Mucosa of descending colon (tissue), 3 donors: Measurements from ENCODE around the gene LBX2. TPM values are rescaled to one million over a fixed set of nuclear protein-coding genes. Genes with fewer than 3 reads are reported as not detected.
"Not testable (repeated sequence)": the region's sequence is repeated elsewhere in the genome, so short reads cannot be mapped to it uniquely, and the experiment has no call there.

Source experiments
- ATAC-seq: fragments of 200-7000 bp; cut with Tn5 transposase; one replicate; pipeline ENCODE4 v1.9.1; 2020; ENCODE audit warnings: mild to moderate bottlenecking, moderate library complexity
- DNase-seq, 3 donors: peaks; one replicate each; pipeline ENCODE4 v3.0.0-alpha.2; 2020
- H3K36me3 ChIP-seq: fragments of 200-600 bp; one replicate; pipeline ENCODE4 v1.8.0; 2021; ENCODE audit warnings: low read depth, mild to moderate bottlenecking
- H3K4me1 ChIP-seq: fragments of 200-600 bp; one replicate; pipeline ENCODE4 v1.8.0; 2021; ENCODE audit warnings: low read depth, mild to moderate bottlenecking
- H3K4me3 ChIP-seq: fragments of 200-600 bp; one replicate; pipeline ENCODE4 v1.8.0; 2021; ENCODE audit warnings: mild to moderate bottlenecking
- H3K9me3 ChIP-seq: fragments of 200-600 bp; one replicate; pipeline ENCODE4 v1.8.0; 2021; ENCODE audit warnings: mild to moderate bottlenecking
- CTCF ChIP-seq: fragments of 200-600 bp; IDR thresholded peaks from one replicate; pipeline ENCODE4 v1.8.0; 2022; ENCODE audit warnings: antibody characterized with exemption, mild to moderate bottlenecking
- intact Hi-C, 2 donors: fragments of 100-400 bp; cut with DNase I in 1 of 2; cut with micrococcal nuclease in 1 of 2; formaldehyde crosslinking; loops; one replicate each; pipeline versions ENCODE4 v1.11.0 to v1.11.1; 2022; cut with DNase I, micrococcal nuclease
- total RNA-seq, 3 donors: library from RNA; stranded (reverse); fragmentation: NEBNext Ultra II Directional in 2 of 3; extraction: Animal tissue kit (Norgen Biotek cat#: 25700) in 2 of 3; gene quantifications; one replicate each; pipeline versions ENCODE4 v1.2.1 to v1.2.4, GENCODE V29; 2021 to 2023
- donor health status: DM: no; HTN: no; CAD: no; lungs with moderate emphysema.
- donor health status: DM: no; HTN: no; CAD: no.
- donor health status: DM: no; HTN: yes; CAD: no.

The LBX2 gene
- total RNA-seq, 3 donors from 2014 or later, result 1.0 to 1.5 (median 1.5) TPM

- TF ChIP-seq CTCF, result no peak
- H3K4me3 ChIP-seq, result peak overlapping the region; percentile 37
- H3K36me3 ChIP-seq, result no peaks in the 10 kb centered on the region
- H3K4me1 ChIP-seq, result peaks cover 19% of the 10 kb centered on the region
- intact Hi-C loops, result no loop called here
- DNase-seq (no peak), ATAC-seq (peak; percentile 4)
- H3K9me3 ChIP-seq, result no peaks in the 10 kb centered on the region
Observed at GRCh38 chr2:74471332-74472065, 27.9 kb downstream of the LBX2 start.

GRCh38 chr2:74470742-74471141, 28.7 kb downstream of the LBX2 start:
- intact Hi-C loops, ATAC-seq, DNase-seq, H3K4me3 ChIP-seq, H3K9me3 ChIP-seq, H3K36me3 ChIP-seq: not testable (repeated sequence)
- H3K4me1 ChIP-seq, result peaks cover 24% of the 10 kb centered on the region

- DNase-seq (no peak), ATAC-seq (peak; percentile 25)
- H3K36me3 ChIP-seq, result no peaks in the 10 kb centered on the region
- no peaks in the 10 kb centered on the region for H3K9me3 ChIP-seq
- intact Hi-C loops, result no loop called here
- peak overlapping the region; percentile 71 for H3K4me3 ChIP-seq
- no peak for TF ChIP-seq CTCF
- H3K4me1 ChIP-seq, result peaks cover 16% of the 10 kb centered on the region
Observed at GRCh38 chr2:74464406-74464805, 35.0 kb downstream of the LBX2 start.

GRCh38 chr2:74462786-74463105, 36.7 kb downstream of the LBX2 start:
- ATAC-seq (no peak), DNase-seq (no peak)
- Histone ChIP-seq H3K4me3 (no peak overlapping the region), H3K4me1 (peaks cover 22% of the 10 kb centered on the region), H3K36me3 (no peaks in the 10 kb centered on the region), H3K9me3 (no peaks in the 10 kb centered on the region)
- no peak for TF ChIP-seq CTCF
- intact Hi-C loops, result no loop called here

GRCh38 chr2:74462054-74462785, 37.2 kb downstream of the LBX2 start:
- ATAC-seq, result no peak
- no peaks in the 10 kb centered on the region for H3K9me3 ChIP-seq
- no peaks in the 10 kb centered on the region for H3K36me3 ChIP-seq
- DNase-seq, result no peak
- no peak for TF ChIP-seq CTCF
- intact Hi-C loops, result no loop called here
- H3K4me1 ChIP-seq, result peaks cover 22% of the 10 kb centered on the region
- no peak overlapping the region for H3K4me3 ChIP-seq
